Left lung (tissue), 10 donors: Measurements from ENCODE around the gene DGKB. TPM values are rescaled to one million over a fixed set of nuclear protein-coding genes. Genes with fewer than 3 reads are reported as not detected.

Source experiments
- ATAC-seq: fragments of 200-7000 bp; cut with Tn5 transposase; one replicate; pipeline ENCODE4 v1.9.1; 2020; ENCODE audit warnings: moderate library complexity
- DNase-seq, 4 donors: peaks; one replicate each; pipeline ENCODE4 v3.0.0-alpha.2; 2013 to 2020
- H3K27ac ChIP-seq, 2 donors: fragments of 200-600 bp; sonication (generic) in 1 of 2; one replicate each; pipeline versions ENCODE4 v1.5.0 to v1.8.0; 2020 to 2021
- H3K27me3 ChIP-seq, 2 donors: fragments of 200-600 bp; sonication (generic) in 1 of 2; one replicate each; pipeline versions ENCODE4 v1.5.0 to v1.8.0; 2020 to 2021
- H3K36me3 ChIP-seq, 2 donors: fragments of 200-600 bp; sonication (generic) in 1 of 2; one replicate each; pipeline versions ENCODE4 v1.5.0 to v1.8.0; 2020 to 2021
- H3K4me1 ChIP-seq, 2 donors: fragments of 200-600 bp; one replicate each; pipeline ENCODE4 v1.8.0; 2021
- H3K4me3 ChIP-seq, 2 donors: fragments of 200-600 bp; sonication (generic) in 1 of 2; one replicate each; pipeline versions ENCODE4 v1.5.0 to v1.8.0; 2020 to 2021; ENCODE audit warnings: mild to moderate bottlenecking in 1 of 2
- H3K9me3 ChIP-seq, 2 donors: fragments of 200-600 bp; sonication (generic) in 1 of 2; one replicate each; pipeline versions ENCODE4 v1.5.0 to v1.8.0; 2020 to 2021
- intact Hi-C, 2 donors: fragments of 100-400 bp; cut with DNase I; formaldehyde crosslinking; loops; one replicate each; pipeline versions ENCODE4 v1.11.2 to v1.14.2; 2022
- polyA plus RNA-seq, 6 donors: library from polyadenylated mRNA; unstranded; fragments of 120-200 nt; gene quantifications; one replicate each; pipeline ENCODE4 v1.2.1, GENCODE V29; 2013; ENCODE audit not compliant: insufficient read length in 6 of 6
- total RNA-seq, 2 donors: library from RNA; stranded (reverse); fragmentation: NEBNext Ultra II Directional; extraction: Animal tissue kit (Norgen Biotek cat#: 25700); gene quantifications; one replicate each; pipeline ENCODE4 v1.2.1, GENCODE V29; 2021
- TF ChIP-seq, protein P1 (sequence below), 2 donors: fragments of 200-600 bp; sonication (generic) in 1 of 2; IDR thresholded peaks; one replicate each; pipeline versions ENCODE4 v1.5.0 to v1.8.0; 2021; ENCODE audit warnings: antibody characterized with exemption in 2 of 2
- donor health status: DM: no; HTN: yes; CAD: no.
- donor health status: DM: no; HTN: no; CAD: no.

Gene DGKB
- total and polyA plus RNA-seq, 8 donors: 0.15 to 0.31 (median 0.27) TPM; not detected in 1

DNA sequence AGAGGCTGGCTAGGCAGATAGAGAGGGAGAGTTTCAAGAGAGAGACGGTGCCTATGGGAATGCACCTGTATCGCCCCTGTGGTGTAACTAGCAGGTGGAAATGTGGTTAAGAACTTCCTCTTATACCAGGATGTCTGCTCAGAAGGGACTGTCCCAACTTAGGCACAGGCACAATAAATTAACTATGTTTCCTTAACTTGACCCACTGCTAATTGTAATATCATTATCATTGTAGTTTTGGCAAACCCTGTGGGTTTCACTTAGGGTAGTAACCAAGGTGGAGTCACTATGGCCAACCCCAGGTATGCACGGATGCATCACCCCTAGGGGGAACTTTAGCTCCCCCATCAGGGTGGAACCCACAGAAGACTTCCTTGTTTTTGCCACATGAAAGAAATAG lies 455.7 kb downstream of the DGKB start:
- intact Hi-C loops: no loop called here
- no peak overlapping the region for H3K4me3 ChIP-seq
- H3K4me1 ChIP-seq: no peaks in the 10 kb centered on the region
- H3K27me3 ChIP-seq: no peaks in the 10 kb centered on the region
- ATAC-seq: no peak
- no peak for DNase-seq
- no peaks in the 10 kb centered on the region for H3K36me3 ChIP-seq
- TF ChIP-seq, protein P1, sequence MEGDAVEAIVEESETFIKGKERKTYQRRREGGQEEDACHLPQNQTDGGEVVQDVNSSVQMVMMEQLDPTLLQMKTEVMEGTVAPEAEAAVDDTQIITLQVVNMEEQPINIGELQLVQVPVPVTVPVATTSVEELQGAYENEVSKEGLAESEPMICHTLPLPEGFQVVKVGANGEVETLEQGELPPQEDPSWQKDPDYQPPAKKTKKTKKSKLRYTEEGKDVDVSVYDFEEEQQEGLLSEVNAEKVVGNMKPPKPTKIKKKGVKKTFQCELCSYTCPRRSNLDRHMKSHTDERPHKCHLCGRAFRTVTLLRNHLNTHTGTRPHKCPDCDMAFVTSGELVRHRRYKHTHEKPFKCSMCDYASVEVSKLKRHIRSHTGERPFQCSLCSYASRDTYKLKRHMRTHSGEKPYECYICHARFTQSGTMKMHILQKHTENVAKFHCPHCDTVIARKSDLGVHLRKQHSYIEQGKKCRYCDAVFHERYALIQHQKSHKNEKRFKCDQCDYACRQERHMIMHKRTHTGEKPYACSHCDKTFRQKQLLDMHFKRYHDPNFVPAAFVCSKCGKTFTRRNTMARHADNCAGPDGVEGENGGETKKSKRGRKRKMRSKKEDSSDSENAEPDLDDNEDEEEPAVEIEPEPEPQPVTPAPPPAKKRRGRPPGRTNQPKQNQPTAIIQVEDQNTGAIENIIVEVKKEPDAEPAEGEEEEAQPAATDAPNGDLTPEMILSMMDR (IDR thresholded peaks at IDR 0.05): no peak
- H3K27ac ChIP-seq: no peak overlapping the region
- H3K9me3 ChIP-seq: peaks cover 0 to 3% of the 10 kb centered on the region in 2 donors

DNA sequence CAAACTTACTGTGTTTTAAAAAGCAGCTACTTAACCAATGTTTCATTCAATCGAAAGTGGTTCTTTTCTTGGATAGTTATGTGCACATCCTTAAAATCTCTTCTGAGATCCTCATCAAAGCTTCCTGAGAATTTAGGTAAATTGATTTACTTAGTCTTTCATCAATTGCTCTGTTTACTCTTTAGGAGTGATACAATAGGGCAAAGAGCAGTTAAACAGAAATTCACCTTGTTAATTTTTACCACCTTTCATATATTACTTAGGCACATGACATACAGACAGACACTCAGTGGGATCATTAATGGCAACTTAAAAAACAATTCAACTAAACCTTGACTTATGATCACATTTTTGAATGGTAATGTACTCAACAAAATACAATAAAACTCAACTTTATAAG lies 456.3 kb downstream of the DGKB start:
- H3K4me3 ChIP-seq: no peak overlapping the region
- intact Hi-C loops: no loop called here
- peaks cover 0 to 3% of the 10 kb centered on the region in 2 donors for H3K9me3 ChIP-seq
- ATAC-seq (no peak), DNase-seq (no peak)
- H3K36me3 ChIP-seq: no peaks in the 10 kb centered on the region
- no peaks in the 10 kb centered on the region for H3K27me3 ChIP-seq
- H3K4me1 ChIP-seq: no peaks in the 10 kb centered on the region
- no peak overlapping the region for H3K27ac ChIP-seq
- TF ChIP-seq, protein P1 (IDR thresholded peaks at IDR 0.05): no peak

DNA sequence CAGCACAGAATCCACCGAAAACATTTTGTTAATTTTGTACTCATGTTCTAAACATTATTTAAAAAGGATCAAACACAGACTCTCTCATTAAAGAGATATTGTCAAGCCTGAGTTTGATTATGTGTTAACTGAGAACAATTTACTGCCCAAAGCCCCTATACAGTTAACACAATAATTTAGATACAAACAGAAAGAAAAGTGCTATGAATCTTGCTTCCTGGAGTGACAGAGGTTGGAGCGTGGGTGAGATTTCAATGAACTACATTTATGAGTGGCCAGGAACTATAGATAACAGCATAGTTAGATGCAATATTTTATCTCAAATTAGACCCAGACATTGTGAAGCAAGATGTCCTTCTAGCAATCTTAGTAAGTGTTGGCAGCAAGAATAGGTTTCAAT lies 464.2 kb downstream of the DGKB start:
- Histone ChIP-seq H3K9me3 (no peaks in the 10 kb centered on the region), H3K36me3 (no peaks in the 10 kb centered on the region), H3K4me3 (no peak overlapping the region), H3K27me3 (no peaks in the 10 kb centered on the region), H3K27ac (no peak overlapping the region), H3K4me1 (no peaks in the 10 kb centered on the region)
- intact Hi-C loops: no loop called here
- DNase-seq (peak in 2 of 4 donors; percentile 42 to 56), ATAC-seq (no peak)
- TF ChIP-seq, protein P1 (IDR thresholded peaks at IDR 0.05): no peak

DNA sequence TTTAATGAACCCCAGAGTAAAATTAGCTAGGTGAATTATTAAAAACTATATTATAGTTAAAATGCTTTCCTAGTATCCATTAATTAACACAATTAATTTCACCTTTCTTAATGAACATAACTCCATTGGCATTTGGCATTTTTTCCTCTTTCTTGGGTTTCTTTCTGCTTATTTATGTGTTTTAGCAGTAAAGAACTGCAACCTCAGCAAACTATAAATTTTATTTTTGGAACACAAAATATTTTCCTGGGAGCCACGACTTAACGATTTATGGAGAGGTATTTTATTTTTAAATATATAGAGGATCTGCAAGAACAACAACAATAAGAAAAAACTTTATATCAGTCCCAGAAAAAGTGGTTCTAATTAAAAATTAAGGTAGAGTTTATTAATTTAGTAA lies 465.7 kb downstream of the DGKB start:
- Histone ChIP-seq H3K36me3 (no peaks in the 10 kb centered on the region), H3K9me3 (no peaks in the 10 kb centered on the region), H3K4me3 (no peak overlapping the region), H3K4me1 (no peaks in the 10 kb centered on the region), H3K27ac (no peak overlapping the region), H3K27me3 (no peaks in the 10 kb centered on the region)
- TF ChIP-seq, protein P1 (IDR thresholded peaks at IDR 0.05): no peak
- intact Hi-C loops: no loop called here
- ATAC-seq: no peak
- no peak for DNase-seq

DNA sequence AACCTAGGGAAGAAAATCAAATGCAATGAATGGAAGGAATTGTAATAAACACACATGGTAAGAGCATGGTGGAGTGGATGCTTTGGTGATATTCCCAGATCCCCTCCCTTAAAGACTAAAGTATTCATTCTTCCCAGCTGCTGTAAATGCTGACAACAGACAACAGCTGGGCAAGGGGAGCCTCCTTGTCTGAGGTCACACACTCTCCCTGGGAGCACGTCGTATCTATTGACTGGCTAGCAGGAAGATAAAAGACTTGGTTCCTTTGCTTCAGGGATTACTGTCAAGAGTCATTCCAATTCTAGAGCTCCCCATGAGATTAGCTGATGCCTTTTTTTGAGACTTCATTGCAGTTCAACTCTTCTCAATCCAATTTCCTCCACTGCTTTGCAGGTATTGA lies 469.6 kb downstream of the DGKB start:
- Histone ChIP-seq H3K9me3 (no peaks in the 10 kb centered on the region), H3K27ac (no peak overlapping the region), H3K4me1 (no peaks in the 10 kb centered on the region), H3K36me3 (no peaks in the 10 kb centered on the region), H3K27me3 (no peaks in the 10 kb centered on the region), H3K4me3 (no peak overlapping the region)
- ATAC-seq (no peak), DNase-seq (no peak)
- TF ChIP-seq, protein P1 (IDR thresholded peaks at IDR 0.05): no peak
- intact Hi-C loops: no loop called here
